KMS-11 (cell line): ENCODE results near the gene MARK4.

Experiments
- H2AFZ ChIP-seq: fragments of 200-600 bp; sonication (generic); 2 replicates; pipeline ENCODE4 v1.6.1; 2016; ENCODE audit warnings: antibody characterized with exemption, mixed run types, low read depth
- H3K27ac ChIP-seq: fragments of 200-600 bp; sonication (generic); 2 replicates; pipeline ENCODE4 v1.6.1; 2016; ENCODE audit warnings: mild to moderate bottlenecking, mixed run types
- H3K27me3 ChIP-seq: fragments of 200-600 bp; sonication (generic); 2 replicates; pipeline ENCODE4 v1.6.1; 2017; ENCODE audit warnings: mild to moderate bottlenecking, low read depth, mixed run types, moderate library complexity; ENCODE audit not compliant: insufficient read depth
- H3K36me3 ChIP-seq: fragments of 200-600 bp; sonication (generic); 2 replicates; pipeline ENCODE4 v1.6.1; 2017; ENCODE audit warnings: mild to moderate bottlenecking, mixed run types; ENCODE audit not compliant: insufficient read depth
- H3K4me1 ChIP-seq: fragments of 200-600 bp; sonication (generic); 2 replicates; pipeline ENCODE4 v1.6.1; 2016; ENCODE audit warnings: mild to moderate bottlenecking, low read depth, mixed run types; ENCODE audit not compliant: poor library complexity, severe bottlenecking
- H3K4me2 ChIP-seq: fragments of 200-600 bp; sonication (generic); 2 replicates; pipeline ENCODE4 v1.7.0; 2016; ENCODE audit warnings: mild to moderate bottlenecking, mixed run types
- H3K4me3 ChIP-seq: fragments of 200-600 bp; sonication (generic); IDR thresholded peaks from 2 replicates; pipeline ENCODE4 v1.6.1; 2017; ENCODE audit warnings: low read depth, low read length, mixed read lengths; ENCODE audit not compliant: insufficient read depth
- H3K79me2 ChIP-seq: fragments of 200-600 bp; sonication (generic); 2 replicates; pipeline ENCODE4 v1.6.1; 2016; ENCODE audit warnings: low read depth, mixed run types; ENCODE audit not compliant: insufficient read depth
- H3K9ac ChIP-seq: fragments of 200-600 bp; sonication (generic); 2 replicates; pipeline ENCODE4 v1.6.1; 2016; ENCODE audit warnings: mild to moderate bottlenecking, mixed run types
- H4K20me1 ChIP-seq: fragments of 200-600 bp; sonication (generic); 2 replicates; pipeline ENCODE4 v1.6.1; 2016; ENCODE audit warnings: mild to moderate bottlenecking, mixed run types; ENCODE audit not compliant: insufficient read depth
- TF ChIP-seq, protein P1 (sequence below): fragments of 200-600 bp; sonication (generic); conservative IDR thresholded peaks from 2 replicates; pipeline ENCODE4 v1.6.1; 2017; ENCODE audit warnings: low read depth, mild to moderate bottlenecking, antibody characterized with exemption, low read length, moderate library complexity, mixed read lengths

Gene MARK4

DNA sequence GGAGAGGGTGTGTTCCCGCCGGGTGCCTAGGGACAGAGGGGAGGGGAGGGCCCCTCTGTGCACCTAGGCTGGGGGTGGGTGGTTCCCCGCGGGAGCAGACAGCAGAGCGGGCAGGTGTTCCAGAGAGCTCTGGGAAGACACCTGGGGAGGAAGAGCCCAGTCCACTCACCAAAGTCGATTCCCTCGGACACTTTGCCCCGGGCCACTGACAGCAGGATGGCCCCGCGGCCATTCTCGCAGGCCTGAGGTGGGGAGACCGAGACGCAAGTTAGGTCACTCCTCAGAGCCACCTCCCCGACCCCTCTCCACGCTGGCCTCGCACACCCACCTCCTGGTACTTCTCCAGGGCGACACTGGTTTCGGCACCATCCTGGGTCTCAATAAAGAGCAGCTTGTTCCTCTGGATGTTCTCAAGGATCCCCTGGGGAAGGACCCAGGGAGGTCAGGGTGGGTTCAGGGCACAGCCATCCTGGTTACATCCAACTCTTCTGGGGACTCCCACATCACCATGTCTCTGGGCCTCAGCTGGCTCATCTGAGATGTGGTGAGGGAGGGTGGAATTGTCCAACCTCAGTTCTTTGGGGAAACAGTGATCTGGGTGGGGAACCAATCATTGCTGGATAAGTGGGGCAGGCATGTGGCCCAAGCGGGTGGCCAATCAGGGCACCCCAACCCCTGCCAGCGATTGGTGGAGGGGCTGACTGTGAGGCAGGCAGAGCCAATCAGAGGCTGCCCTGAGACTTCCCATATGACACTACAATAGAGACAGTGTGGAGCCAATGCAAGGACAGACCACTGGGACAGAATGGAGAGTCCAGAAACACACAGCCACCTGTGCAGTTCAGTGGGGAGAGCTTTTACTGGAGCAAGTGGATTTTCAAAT lies 102.1 kb downstream of the MARK4 start:
- Histone ChIP-seq H3K4me3 (no peak overlapping the region), H3K27me3 (no peaks in the 10 kb centered on the region; the same call in 1 of the 2 replicates), H3K79me2 (no peaks in the 10 kb centered on the region), H3K4me2 (no peak overlapping the region), H3K36me3 (no peaks in the 10 kb centered on the region), H3K27ac (no peak overlapping the region), H2AFZ (no peak overlapping the region), H3K4me1 (no peaks in the 10 kb centered on the region), H3K9ac (no peak overlapping the region), H4K20me1 (no peaks in the 10 kb centered on the region)
- TF ChIP-seq, protein P1, sequence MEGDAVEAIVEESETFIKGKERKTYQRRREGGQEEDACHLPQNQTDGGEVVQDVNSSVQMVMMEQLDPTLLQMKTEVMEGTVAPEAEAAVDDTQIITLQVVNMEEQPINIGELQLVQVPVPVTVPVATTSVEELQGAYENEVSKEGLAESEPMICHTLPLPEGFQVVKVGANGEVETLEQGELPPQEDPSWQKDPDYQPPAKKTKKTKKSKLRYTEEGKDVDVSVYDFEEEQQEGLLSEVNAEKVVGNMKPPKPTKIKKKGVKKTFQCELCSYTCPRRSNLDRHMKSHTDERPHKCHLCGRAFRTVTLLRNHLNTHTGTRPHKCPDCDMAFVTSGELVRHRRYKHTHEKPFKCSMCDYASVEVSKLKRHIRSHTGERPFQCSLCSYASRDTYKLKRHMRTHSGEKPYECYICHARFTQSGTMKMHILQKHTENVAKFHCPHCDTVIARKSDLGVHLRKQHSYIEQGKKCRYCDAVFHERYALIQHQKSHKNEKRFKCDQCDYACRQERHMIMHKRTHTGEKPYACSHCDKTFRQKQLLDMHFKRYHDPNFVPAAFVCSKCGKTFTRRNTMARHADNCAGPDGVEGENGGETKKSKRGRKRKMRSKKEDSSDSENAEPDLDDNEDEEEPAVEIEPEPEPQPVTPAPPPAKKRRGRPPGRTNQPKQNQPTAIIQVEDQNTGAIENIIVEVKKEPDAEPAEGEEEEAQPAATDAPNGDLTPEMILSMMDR: no peak

DNA sequence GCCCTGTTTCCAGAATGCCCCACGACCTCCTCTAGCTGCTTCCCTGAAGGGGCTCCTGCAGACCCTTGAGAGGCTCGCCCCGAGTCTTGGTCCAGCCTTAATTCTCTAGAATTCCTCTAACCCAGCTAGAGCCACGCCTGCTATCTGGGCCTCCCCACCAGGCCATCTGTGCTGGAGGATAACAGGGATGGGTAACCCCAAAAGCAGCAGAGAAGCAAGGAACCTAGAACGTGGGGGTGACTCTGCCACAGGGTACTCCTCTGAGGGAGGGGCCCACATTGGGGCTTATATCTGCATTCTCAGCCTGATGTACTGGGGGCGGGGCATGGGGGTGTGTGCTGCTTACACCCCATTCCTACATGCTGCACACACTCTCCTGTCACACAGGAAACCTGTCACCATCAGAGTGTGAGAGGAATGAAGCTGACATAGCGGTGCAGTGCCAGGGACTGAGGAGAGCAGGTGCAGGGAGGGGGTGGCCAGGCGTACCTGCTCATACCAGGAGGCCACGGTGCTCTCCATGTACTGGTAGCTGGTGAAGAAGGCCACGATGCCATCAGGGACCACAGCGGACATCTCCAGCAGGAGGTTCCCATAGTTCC lies 103.3 kb downstream of the MARK4 start:
- no peaks in the 10 kb centered on the region for H3K36me3 ChIP-seq

More for the DNA sequence above, 103.3 kb downstream of the MARK4 start:
- no peaks in the 10 kb centered on the region for H3K27me3 ChIP-seq
- H3K27ac ChIP-seq: no peak overlapping the region
- no peaks in the 10 kb centered on the region for H3K4me1 ChIP-seq
- TF ChIP-seq, protein P1: no peak
- no peak overlapping the region for H3K4me2 ChIP-seq
- no peak overlapping the region for H2AFZ ChIP-seq
- no peak overlapping the region for H3K4me3 ChIP-seq
- no peaks in the 10 kb centered on the region for H4K20me1 ChIP-seq
- no peaks in the 10 kb centered on the region for H3K79me2 ChIP-seq
- no peak overlapping the region for H3K9ac ChIP-seq
